Natural killer cell (primary cell): ENCODE results near the gene MBTD1. TPM values are rescaled to one million over a fixed set of nuclear protein-coding genes. Genes with fewer than 3 reads are reported as not detected.
"Not testable (repeated sequence)": the region's sequence is repeated elsewhere in the genome, so short reads cannot be mapped to it uniquely, and the experiment has no call there.

Source experiments
- ATAC-seq, 3 donors: fragments of 150-1000 bp in 2 of 3; fragments of 200-7000 bp in 1 of 3; cut with Tn5 transposase; 1 replicate in 1 of 3; 2 replicates in 2 of 3; pipeline ENCODE4 v1.10.0; 2021; ENCODE audit warnings: mild to moderate bottlenecking in 2 of 3, moderate library complexity in 2 of 3
- DNase-seq, 2 donors: peaks; one replicate each; pipeline versions ENCODE4 v3.0.0 to v3.0.0-alpha.2; 2013 to 2021; ENCODE audit warnings: mixed read lengths in 1 of 2
- H3K27ac ChIP-seq: one replicate; pipeline ENCODE4 v1.5.1; 2013; ENCODE audit warnings: mild to moderate bottlenecking, low read length
- H3K27me3 ChIP-seq: one replicate; pipeline ENCODE4 v1.6.1; 2013; ENCODE audit warnings: low read length; ENCODE audit not compliant: control insufficient read depth, insufficient read depth
- H3K36me3 ChIP-seq: one replicate; pipeline ENCODE4 v1.6.1; 2013; ENCODE audit warnings: low read length; ENCODE audit not compliant: control insufficient read depth, insufficient read depth
- H3K4me1 ChIP-seq: one replicate; pipeline ENCODE4 v1.6.1; 2013; ENCODE audit warnings: low read length; ENCODE audit not compliant: control insufficient read depth, insufficient read depth
- H3K4me3 ChIP-seq: one replicate; pipeline ENCODE4 v1.5.1; 2013; ENCODE audit warnings: low read length
- H3K9me3 ChIP-seq: one replicate; pipeline ENCODE4 v1.6.1; 2013; ENCODE audit warnings: low read length; ENCODE audit not compliant: control insufficient read depth, insufficient read depth
- H3K27ac Mint-ChIP-seq, 2 donors: one replicate each; pipeline ENCODE4 v1.8.0; 2022; ENCODE audit warnings: mild to moderate bottlenecking in 2 of 2, mixed read lengths in 2 of 2, moderate library complexity in 1 of 2
- H3K27me3 Mint-ChIP-seq, 2 donors: one replicate each; pipeline ENCODE4 v1.8.0; 2022; ENCODE audit warnings: low read depth in 2 of 2, mixed read lengths in 2 of 2
- H3K36me3 Mint-ChIP-seq: one replicate; pipeline ENCODE4 v1.8.0; 2022; ENCODE audit warnings: mixed read lengths
- H3K4me1 Mint-ChIP-seq, 2 donors: one replicate each; pipeline ENCODE4 v1.8.0; 2022; ENCODE audit warnings: mixed read lengths in 2 of 2
- H3K4me3 Mint-ChIP-seq: one replicate; pipeline ENCODE4 v1.8.0; 2022; ENCODE audit warnings: mild to moderate bottlenecking, moderate library complexity, mixed read lengths
- H3K9me3 Mint-ChIP-seq, 2 donors: one replicate each; pipeline ENCODE4 v1.8.0; 2022; ENCODE audit warnings: mixed read lengths in 2 of 2
- CTCF ChIP-seq: fragments of 200-600 bp; IDR thresholded peaks from one replicate; pipeline ENCODE4 v1.8.0; 2022; ENCODE audit warnings: antibody characterized with exemption
- WGBS: methylation state at CpG from one replicate; pipeline ENCODE4 v1.1.7; 2013; ENCODE audit warnings: missing lambda C conversion rate; ENCODE audit not compliant: insufficient coverage; 5-methylcytosine and 5-hydroxymethylcytosine counted together
- intact Hi-C: fragments of 100-400 bp; cut with micrococcal nuclease; formaldehyde crosslinking; loops from one replicate; pipeline ENCODE4 v1.14.2; 2022
- total RNA-seq, 4 donors: library from RNA; stranded (reverse); fragments of 120-200 nt in 1 of 4; gene quantifications; one replicate each; pipeline versions ENCODE4 v1.2.3 to v1.2.4, GENCODE V29; 2013 to 2022

Gene MBTD1
- total RNA-seq, 3 donors from 2014 or later (not counting 1 experiment from before 2014, with no cell fraction given) = 24.6 to 32.4 (median 28.8) TPM

- Mint-ChIP-seq H3K27me3 (no peaks in the 10 kb centered on the region), H3K9me3 (no peaks in the 10 kb centered on the region), H3K4me3 (no peak overlapping the region), H3K36me3 (no peaks in the 10 kb centered on the region), H3K4me1 (peaks cover 38 to 39% of the 10 kb centered on the region in 2 donors), H3K27ac (no peak overlapping the region)
- no peak for DNase-seq
- no peak for TF ChIP-seq CTCF
- H3K27ac ChIP-seq = no peak overlapping the region
- no peak for ATAC-seq
- H3K36me3 ChIP-seq = peaks cover 14% of the 10 kb centered on the region
- no peaks in the 10 kb centered on the region for H3K27me3 ChIP-seq
- no peaks in the 10 kb centered on the region for H3K9me3 ChIP-seq
- intact Hi-C loops = no loop called here
- WGBS = no CpG with 5 or more reads among the region's 4 CpGs
- H3K4me3 ChIP-seq = no peak overlapping the region
- no peaks in the 10 kb centered on the region for H3K4me1 ChIP-seq
These were observed 31.7 kb downstream of the MBTD1 start for GRCh38 chr17:51228161-51228560.

- H3K27me3 Mint-ChIP-seq, ATAC-seq, H3K4me3 Mint-ChIP-seq, intact Hi-C loops, H3K4me3 ChIP-seq, DNase-seq, H3K27ac ChIP-seq, H3K27ac Mint-ChIP-seq, H3K4me1 ChIP-seq, H3K27me3 ChIP-seq, H3K9me3 Mint-ChIP-seq, H3K36me3 Mint-ChIP-seq, H3K9me3 ChIP-seq: not testable (repeated sequence)
- peaks cover 19% of the 10 kb centered on the region for H3K36me3 ChIP-seq
- WGBS = 98% methylated on average over 7 of the region's 7 CpGs
- H3K4me1 Mint-ChIP-seq = peaks cover 28 to 31% of the 10 kb centered on the region in 2 donors
These were observed 34.3 kb downstream of the MBTD1 start for GRCh38 chr17:51225523-51225922.

- Histone ChIP-seq H3K4me3 (no peak overlapping the region), H3K36me3 (peaks cover 28% of the 10 kb centered on the region), H3K9me3 (no peaks in the 10 kb centered on the region), H3K27me3 (no peaks in the 10 kb centered on the region), H3K27ac (no peak overlapping the region), H3K4me1 (no peaks in the 10 kb centered on the region)
- intact Hi-C loops = no loop called here
- 80% methylated on average over 6 of the region's 10 CpGs for WGBS
- no peaks in the 10 kb centered on the region for H3K27me3 Mint-ChIP-seq
- no peaks in the 10 kb centered on the region for H3K9me3 Mint-ChIP-seq
- H3K4me3 Mint-ChIP-seq = no peak overlapping the region
- no peak for ATAC-seq
- H3K27ac Mint-ChIP-seq = peak overlapping the region; percentile 1 to 48
- H3K4me1 Mint-ChIP-seq = peaks cover 21 to 23% of the 10 kb centered on the region in 2 donors
- no peak for TF ChIP-seq CTCF
- no peak for DNase-seq
- H3K36me3 Mint-ChIP-seq = peaks cover 10% of the 10 kb centered on the region
These were observed 35.2 kb downstream of the MBTD1 start for GRCh38 chr17:51224402-51225262.

GRCh38 chr17:51221322-51221721 is 38.5 kb downstream of the MBTD1 start:
- no peak overlapping the region for H3K4me3 Mint-ChIP-seq
- Histone ChIP-seq H3K27ac (no peak overlapping the region), H3K4me3 (no peak overlapping the region), H3K36me3 (peaks cover 60% of the 10 kb centered on the region), H3K27me3 (no peaks in the 10 kb centered on the region), H3K4me1 (no peaks in the 10 kb centered on the region), H3K9me3 (no peaks in the 10 kb centered on the region)
- peaks cover 14% of the 10 kb centered on the region for H3K36me3 Mint-ChIP-seq
- no peak for TF ChIP-seq CTCF
- DNase-seq (no peak), ATAC-seq (no peak)
- intact Hi-C loops = no loop called here
- no peaks in the 10 kb centered on the region for H3K9me3 Mint-ChIP-seq
- H3K27me3 Mint-ChIP-seq = no peaks in the 10 kb centered on the region
- no peak overlapping the region for H3K27ac Mint-ChIP-seq
- H3K4me1 Mint-ChIP-seq = peaks cover 11 to 14% of the 10 kb centered on the region in 2 donors
- 100% methylated on average over 1 of the region's 4 CpGs for WGBS
